Ascending aorta (tissue), 2 donors: ENCODE measurements around the gene TLL2. TPM values are rescaled to one million over a fixed set of nuclear protein-coding genes. Genes with fewer than 3 reads are reported as not detected.

Source experiments
- DNase-seq, 2 donors: peaks; one replicate each; pipeline ENCODE4 v3.0.0-alpha.2; 2019; ENCODE audit warnings: low spot score in 2 of 2
- H3K27ac ChIP-seq, 2 donors: fragments of 200-600 bp; sonication (generic); one replicate each; pipeline ENCODE4 v1.5.1; 2016 to 2017; ENCODE audit warnings: mild to moderate bottlenecking in 1 of 2
- H3K27me3 ChIP-seq: fragments of 200-600 bp; sonication (generic); one replicate; pipeline ENCODE4 v1.5.1; 2017
- H3K36me3 ChIP-seq, 2 donors: fragments of 200-600 bp; sonication (generic); one replicate each; pipeline ENCODE4 v1.5.1; 2016
- H3K4me1 ChIP-seq, 2 donors: fragments of 200-600 bp; sonication (generic); one replicate each; pipeline ENCODE4 v1.5.1; 2016 to 2017; ENCODE audit warnings: mild to moderate bottlenecking in 1 of 2
- H3K4me3 ChIP-seq, 2 donors: fragments of 200-600 bp; sonication (generic); one replicate each; pipeline ENCODE4 v1.5.1; 2016 to 2017; ENCODE audit warnings: mild to moderate bottlenecking in 1 of 2
- H3K9me3 ChIP-seq, 2 donors: fragments of 200-600 bp; sonication (generic); one replicate each; pipeline ENCODE4 v1.5.1; 2016
- intact Hi-C: fragments of 100-400 bp; cut with DNase I; formaldehyde crosslinking; loops from one replicate; pipeline ENCODE4 v1.15.1; 2023
- total RNA-seq: library from RNA; depleted of rRNA; stranded (reverse); fragments of >200 nt; gene quantifications from one replicate; pipeline ENCODE4 v1.1.0, GENCODE V29; 2016
- TF ChIP-seq, protein P1 (sequence below), 3 experiments: fragments of 200-600 bp in 2 of 3; fragments of 450-650 bp in 1 of 3; sonication (generic) in 2 of 3; IDR thresholded peaks; one replicate each; pipeline ENCODE4 v1.5.1; 2016 to 2019; ENCODE audit warnings: antibody characterized with exemption in 3 of 3, mild to moderate bottlenecking in 1 of 3, moderate library complexity in 1 of 3

The TLL2 gene
- total RNA-seq, 1 donor from 2014 or later: not detected

GRCh38 chr10:96441987-96442643 lies 71.6 kb downstream of the TLL2 start:
- H3K36me3 ChIP-seq: no peaks in the 10 kb centered on the region
- DNase-seq: no peak
- intact Hi-C loops: no loop called here
- H3K27me3 ChIP-seq: no peaks in the 10 kb centered on the region
- TF ChIP-seq, protein P1, sequence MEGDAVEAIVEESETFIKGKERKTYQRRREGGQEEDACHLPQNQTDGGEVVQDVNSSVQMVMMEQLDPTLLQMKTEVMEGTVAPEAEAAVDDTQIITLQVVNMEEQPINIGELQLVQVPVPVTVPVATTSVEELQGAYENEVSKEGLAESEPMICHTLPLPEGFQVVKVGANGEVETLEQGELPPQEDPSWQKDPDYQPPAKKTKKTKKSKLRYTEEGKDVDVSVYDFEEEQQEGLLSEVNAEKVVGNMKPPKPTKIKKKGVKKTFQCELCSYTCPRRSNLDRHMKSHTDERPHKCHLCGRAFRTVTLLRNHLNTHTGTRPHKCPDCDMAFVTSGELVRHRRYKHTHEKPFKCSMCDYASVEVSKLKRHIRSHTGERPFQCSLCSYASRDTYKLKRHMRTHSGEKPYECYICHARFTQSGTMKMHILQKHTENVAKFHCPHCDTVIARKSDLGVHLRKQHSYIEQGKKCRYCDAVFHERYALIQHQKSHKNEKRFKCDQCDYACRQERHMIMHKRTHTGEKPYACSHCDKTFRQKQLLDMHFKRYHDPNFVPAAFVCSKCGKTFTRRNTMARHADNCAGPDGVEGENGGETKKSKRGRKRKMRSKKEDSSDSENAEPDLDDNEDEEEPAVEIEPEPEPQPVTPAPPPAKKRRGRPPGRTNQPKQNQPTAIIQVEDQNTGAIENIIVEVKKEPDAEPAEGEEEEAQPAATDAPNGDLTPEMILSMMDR (IDR thresholded peaks at IDR 0.05): no peak
- no peaks in the 10 kb centered on the region for H3K4me1 ChIP-seq
- H3K9me3 ChIP-seq: no peaks in the 10 kb centered on the region
- H3K27ac ChIP-seq: no peak overlapping the region
- no peak overlapping the region for H3K4me3 ChIP-seq

- H3K4me1 ChIP-seq: no peaks in the 10 kb centered on the region
- H3K9me3 ChIP-seq: no peaks in the 10 kb centered on the region
- intact Hi-C loops: no loop called here
- no peak for DNase-seq
- H3K27me3 ChIP-seq: no peaks in the 10 kb centered on the region
- TF ChIP-seq, protein P1 (IDR thresholded peaks at IDR 0.05): no peak
- no peak overlapping the region for H3K4me3 ChIP-seq
- no peak overlapping the region for H3K27ac ChIP-seq
- H3K36me3 ChIP-seq: no peaks in the 10 kb centered on the region
These were observed 72.3 kb downstream of the TLL2 start for GRCh38 chr10:96441322-96441885.

GRCh38 chr10:96440361-96441292 lies 73.1 kb downstream of the TLL2 start:
- Histone ChIP-seq H3K4me3 (no peak overlapping the region), H3K36me3 (no peaks in the 10 kb centered on the region), H3K9me3 (no peaks in the 10 kb centered on the region), H3K27me3 (no peaks in the 10 kb centered on the region), H3K4me1 (no peaks in the 10 kb centered on the region), H3K27ac (no peak overlapping the region)
- intact Hi-C loops: no loop called here
- TF ChIP-seq, protein P1 (IDR thresholded peaks at IDR 0.05): no peak
- DNase-seq: no peak

DNA sequence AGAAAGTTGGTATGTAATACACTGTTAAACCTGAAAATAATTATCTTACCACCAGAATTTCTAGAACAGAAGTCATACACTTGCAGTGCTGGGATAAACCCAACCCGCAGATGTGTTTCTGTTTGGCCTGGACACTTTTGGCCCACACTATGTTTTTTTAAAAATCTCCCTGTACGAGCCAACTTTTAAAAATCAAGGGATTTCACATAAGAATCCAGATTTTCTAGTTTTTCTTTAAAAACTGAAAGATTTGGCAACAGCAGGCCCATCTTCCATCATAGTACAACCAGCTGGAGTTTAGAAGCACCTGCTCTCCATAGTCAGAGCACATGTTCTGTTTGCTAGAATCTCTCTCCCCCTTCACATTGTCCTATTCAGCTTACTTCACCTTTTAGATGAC lies 74.0 kb downstream of the TLL2 start:
- no peak for DNase-seq
- intact Hi-C loops: no loop called here
- H3K36me3 ChIP-seq: no peaks in the 10 kb centered on the region
- TF ChIP-seq, protein P1 (IDR thresholded peaks at IDR 0.05): no peak
- no peaks in the 10 kb centered on the region for H3K4me1 ChIP-seq
- no peak overlapping the region for H3K27ac ChIP-seq
- H3K9me3 ChIP-seq: no peaks in the 10 kb centered on the region
- H3K4me3 ChIP-seq: no peak overlapping the region
- no peaks in the 10 kb centered on the region for H3K27me3 ChIP-seq

DNA sequence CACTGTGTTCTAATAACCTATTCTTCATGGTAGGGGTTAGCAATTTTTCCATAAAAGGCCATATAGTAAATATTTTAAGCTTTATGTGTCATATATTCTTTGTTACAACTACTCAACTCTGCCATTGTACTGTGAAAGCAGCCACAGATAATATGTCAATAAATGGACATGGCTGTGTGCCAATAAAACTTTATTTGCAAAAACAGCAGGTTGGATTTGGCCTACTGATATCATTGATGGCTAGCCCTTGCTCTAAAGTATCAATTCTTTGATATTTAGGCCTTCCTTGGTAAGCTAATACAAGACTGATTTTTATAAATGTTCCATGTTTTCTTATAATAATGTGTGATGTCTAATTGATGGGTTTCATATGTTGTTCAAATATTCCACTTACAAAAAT lies 77.7 kb downstream of the TLL2 start:
- intact Hi-C loops: no loop called here
- no peaks in the 10 kb centered on the region for H3K4me1 ChIP-seq
- no peak overlapping the region for H3K4me3 ChIP-seq
- H3K27me3 ChIP-seq: no peaks in the 10 kb centered on the region
- H3K27ac ChIP-seq: no peak overlapping the region
- DNase-seq: no peak
- TF ChIP-seq, protein P1 (IDR thresholded peaks at IDR 0.05): no peak
- peaks cover 0 to 3% of the 10 kb centered on the region in 2 donors for H3K9me3 ChIP-seq
- H3K36me3 ChIP-seq: no peaks in the 10 kb centered on the region
